Retinal pigment epithelial cell (primary cell): ENCODE data around the gene PCDHAC2.

Experiments used
- DNase-seq: peaks from one replicate; pipeline ENCODE4 v3.0.0-alpha.2; 2010; ENCODE audit warnings: low read depth
- H3K4me3 ChIP-seq: 2 replicates; pipeline ENCODE4 v1.5.1; 2011; ENCODE audit warnings: mild to moderate bottlenecking, low read length, control low read depth, moderate library complexity
- TF ChIP-seq, protein P1 (sequence below): conservative IDR thresholded peaks from 2 replicates; pipeline ENCODE4 v1.5.1; 2011; ENCODE audit warnings: low read depth, low read length, control low read depth, inconsistent platforms

The PCDHAC2 gene

GRCh38 chr5:140969880-140970279 lies 3.6 kb downstream of the PCDHAC2 start:
- no peak overlapping the region for H3K4me3 ChIP-seq
- DNase-seq, result no peak
- TF ChIP-seq, protein P1, sequence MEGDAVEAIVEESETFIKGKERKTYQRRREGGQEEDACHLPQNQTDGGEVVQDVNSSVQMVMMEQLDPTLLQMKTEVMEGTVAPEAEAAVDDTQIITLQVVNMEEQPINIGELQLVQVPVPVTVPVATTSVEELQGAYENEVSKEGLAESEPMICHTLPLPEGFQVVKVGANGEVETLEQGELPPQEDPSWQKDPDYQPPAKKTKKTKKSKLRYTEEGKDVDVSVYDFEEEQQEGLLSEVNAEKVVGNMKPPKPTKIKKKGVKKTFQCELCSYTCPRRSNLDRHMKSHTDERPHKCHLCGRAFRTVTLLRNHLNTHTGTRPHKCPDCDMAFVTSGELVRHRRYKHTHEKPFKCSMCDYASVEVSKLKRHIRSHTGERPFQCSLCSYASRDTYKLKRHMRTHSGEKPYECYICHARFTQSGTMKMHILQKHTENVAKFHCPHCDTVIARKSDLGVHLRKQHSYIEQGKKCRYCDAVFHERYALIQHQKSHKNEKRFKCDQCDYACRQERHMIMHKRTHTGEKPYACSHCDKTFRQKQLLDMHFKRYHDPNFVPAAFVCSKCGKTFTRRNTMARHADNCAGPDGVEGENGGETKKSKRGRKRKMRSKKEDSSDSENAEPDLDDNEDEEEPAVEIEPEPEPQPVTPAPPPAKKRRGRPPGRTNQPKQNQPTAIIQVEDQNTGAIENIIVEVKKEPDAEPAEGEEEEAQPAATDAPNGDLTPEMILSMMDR, result no peak

GRCh38 chr5:140973550-140973949 lies 7.3 kb downstream of the PCDHAC2 start:
- TF ChIP-seq, protein P1, result no peak
- no peak overlapping the region for H3K4me3 ChIP-seq
- DNase-seq, result no peak

DNA sequence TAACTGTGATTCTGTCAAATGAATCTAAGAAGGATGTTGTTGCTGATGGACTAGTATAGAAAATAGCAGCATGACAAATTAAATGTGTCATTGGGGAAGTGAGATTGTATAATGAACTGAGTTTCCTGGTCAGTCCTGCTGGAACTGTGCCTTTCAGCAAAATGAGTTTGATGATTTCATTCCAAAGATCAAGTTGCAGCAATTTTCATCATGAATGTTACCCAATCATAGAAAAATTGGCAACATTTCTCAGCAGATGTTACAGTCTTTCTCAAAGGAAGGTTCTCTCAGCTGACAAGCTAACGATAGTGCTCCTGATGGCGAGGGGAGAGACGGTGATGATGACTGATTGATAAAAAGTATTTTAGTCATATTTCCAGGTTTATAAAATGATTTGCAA lies 10.7 kb downstream of the PCDHAC2 start:
- no peak for DNase-seq
- TF ChIP-seq, protein P1, result no peak
- no peak overlapping the region for H3K4me3 ChIP-seq

DNA sequence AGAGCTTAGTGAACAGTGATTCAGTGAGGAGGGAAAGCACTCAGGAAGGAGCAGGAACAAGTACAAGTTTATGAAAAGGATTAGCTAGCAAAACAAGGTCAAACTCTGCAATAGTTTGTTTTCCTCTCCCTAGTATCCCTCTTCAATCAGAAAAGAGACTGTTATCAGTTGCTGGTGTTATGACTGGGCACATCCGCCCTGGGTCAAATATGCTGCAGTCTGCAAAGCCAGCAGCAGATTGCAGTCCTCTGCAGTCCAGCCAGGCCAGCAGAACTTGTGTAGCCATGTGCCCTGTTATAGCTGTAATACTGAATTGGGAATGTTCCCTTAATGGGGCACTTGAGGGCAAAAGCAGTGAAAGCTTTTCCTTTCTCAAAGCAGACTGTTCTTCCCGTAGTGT lies 12.0 kb downstream of the PCDHAC2 start:
- TF ChIP-seq, protein P1, result no peak
- no peak for DNase-seq
- no peak overlapping the region for H3K4me3 ChIP-seq

DNA sequence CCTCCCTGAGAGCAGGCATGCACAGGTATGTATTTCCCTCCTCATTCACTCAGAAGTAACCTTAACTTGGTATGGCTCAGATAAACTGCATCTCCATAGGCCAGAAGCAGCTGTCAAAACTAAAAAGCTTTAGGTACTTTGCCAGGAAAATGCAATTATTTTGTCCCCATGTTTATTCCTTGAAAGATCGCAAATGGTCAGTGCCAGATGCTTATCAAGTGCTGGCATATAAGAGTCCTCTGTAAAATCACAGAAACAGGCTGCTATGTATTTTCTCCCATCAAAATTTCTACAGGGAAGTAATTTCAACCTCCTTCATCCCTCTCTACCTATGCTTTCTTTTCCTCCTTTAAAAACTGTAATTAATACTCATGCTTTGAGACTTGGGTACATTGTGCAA lies 12.7 kb downstream of the PCDHAC2 start:
- TF ChIP-seq, protein P1, result no peak
- no peak for DNase-seq
- no peak overlapping the region for H3K4me3 ChIP-seq

DNA sequence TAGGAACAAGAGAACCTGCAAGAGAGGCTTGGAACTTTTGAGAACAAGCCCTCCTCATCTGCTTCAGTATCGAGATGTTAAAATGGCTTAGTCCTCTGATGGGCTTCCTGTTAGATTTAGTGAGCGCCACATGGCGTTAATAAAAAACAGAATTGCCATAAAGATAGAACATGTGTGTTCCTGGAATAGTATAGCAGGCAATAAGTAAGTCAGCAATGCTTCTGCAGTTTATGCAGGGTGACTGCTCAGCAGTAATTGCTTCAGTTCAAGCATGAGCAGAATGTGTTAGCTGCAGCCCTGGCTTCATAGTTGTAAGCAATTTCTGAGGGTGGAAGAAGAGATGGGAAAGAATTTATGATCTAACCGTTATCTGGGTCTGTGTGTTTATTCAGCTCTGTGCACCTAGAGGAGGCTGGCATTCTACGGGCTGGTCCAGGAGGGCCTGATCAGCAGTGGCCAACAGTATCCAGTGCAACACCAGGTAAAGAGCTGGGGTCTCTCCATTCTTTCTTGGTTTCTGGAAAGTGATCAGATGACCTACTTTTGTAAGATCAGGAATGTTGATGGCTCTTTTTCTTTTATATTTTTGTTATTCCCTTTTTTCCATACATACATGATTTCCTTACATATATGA lies 15.9 kb downstream of the PCDHAC2 start:
- no peak overlapping the region for H3K4me3 ChIP-seq
- DNase-seq, result no peak
- TF ChIP-seq, protein P1, result no peak

DNA sequence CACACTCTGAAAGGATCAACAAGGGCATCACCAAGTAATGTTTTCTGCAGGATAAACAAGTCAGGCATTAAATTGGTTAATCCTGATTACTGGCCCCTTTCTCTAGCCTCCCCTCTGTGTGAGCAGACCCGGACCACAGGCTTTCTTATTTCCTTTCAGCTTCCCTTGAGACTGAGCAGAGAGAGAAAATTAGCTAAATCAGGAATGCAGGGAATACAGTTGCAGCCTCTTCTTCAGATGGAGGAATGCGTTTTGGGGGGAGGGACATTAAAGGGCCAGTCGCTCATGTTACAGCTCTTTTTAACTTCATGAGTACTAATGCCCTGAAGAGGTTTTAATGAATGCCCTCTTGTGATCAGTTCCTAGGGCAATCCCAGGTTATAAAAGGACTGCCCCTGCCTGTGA lies 19.8 kb downstream of the PCDHAC2 start:
- no peak overlapping the region for H3K4me3 ChIP-seq
- TF ChIP-seq, protein P1, result no peak
- no peak for DNase-seq
